ENCODE data around the gene NPS.

DNA sequence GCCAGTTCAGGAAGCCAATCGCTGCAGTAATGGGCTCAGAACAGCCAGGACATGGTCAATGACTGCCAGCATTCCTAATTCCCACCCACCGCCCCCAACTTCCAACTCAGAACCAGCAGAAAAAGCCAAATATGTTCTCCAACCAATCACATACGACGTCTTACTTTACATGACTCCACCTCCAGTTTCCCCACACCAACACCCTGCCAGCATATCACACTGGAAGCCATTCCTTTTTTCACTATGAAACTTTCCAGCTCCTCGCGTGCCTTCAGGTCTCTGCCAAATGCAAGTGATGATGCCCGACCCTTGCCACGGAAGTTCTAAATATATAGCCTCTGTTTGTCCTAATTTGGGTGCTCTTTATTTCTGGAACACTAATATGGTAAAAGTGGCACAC is 12.5 kb downstream of the NPS start:
- TF ChIP-seq EZH2phosphoT487 (IDR thresholded peaks at IDR 0.05; ENCODE audit: borderline replicate concordance) = no peak
- TF ChIP-seq, protein P1, sequence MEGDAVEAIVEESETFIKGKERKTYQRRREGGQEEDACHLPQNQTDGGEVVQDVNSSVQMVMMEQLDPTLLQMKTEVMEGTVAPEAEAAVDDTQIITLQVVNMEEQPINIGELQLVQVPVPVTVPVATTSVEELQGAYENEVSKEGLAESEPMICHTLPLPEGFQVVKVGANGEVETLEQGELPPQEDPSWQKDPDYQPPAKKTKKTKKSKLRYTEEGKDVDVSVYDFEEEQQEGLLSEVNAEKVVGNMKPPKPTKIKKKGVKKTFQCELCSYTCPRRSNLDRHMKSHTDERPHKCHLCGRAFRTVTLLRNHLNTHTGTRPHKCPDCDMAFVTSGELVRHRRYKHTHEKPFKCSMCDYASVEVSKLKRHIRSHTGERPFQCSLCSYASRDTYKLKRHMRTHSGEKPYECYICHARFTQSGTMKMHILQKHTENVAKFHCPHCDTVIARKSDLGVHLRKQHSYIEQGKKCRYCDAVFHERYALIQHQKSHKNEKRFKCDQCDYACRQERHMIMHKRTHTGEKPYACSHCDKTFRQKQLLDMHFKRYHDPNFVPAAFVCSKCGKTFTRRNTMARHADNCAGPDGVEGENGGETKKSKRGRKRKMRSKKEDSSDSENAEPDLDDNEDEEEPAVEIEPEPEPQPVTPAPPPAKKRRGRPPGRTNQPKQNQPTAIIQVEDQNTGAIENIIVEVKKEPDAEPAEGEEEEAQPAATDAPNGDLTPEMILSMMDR (conservative IDR thresholded peaks at IDR 0.05; ENCODE audit: low read length) = no peak

All from Loucy (cell line).